Measurements from ENCODE around the gene MFSD2A.

Gene MFSD2A

GRCh38 chr1:39992234-39992633 lies 37.3 kb downstream of the MFSD2A start:
- Histone ChIP-seq H3K36me3 (ENCODE audit: insufficient read depth, low read length) (no peaks in the 10 kb centered on the region), H3K4me2 (ENCODE audit: low read depth, low read length, poor library complexity, severe bottlenecking) (no peak overlapping the region), H4K20me1 (ENCODE audit: insufficient read depth, low read length, poor library complexity, severe bottlenecking) (no peaks in the 10 kb centered on the region), H3K9me3 (ENCODE audit: insufficient read depth, low read depth, low read length) (no peaks in the 10 kb centered on the region), H3F3A (ENCODE audit: low read depth) (no peaks in the 10 kb centered on the region), H3K4me1 (ENCODE audit: insufficient read depth, low read length, poor library complexity, severe bottlenecking) (peaks cover 11% of the 10 kb centered on the region), H3K27me3 (ENCODE audit: insufficient read depth, low read length, poor library complexity, severe bottlenecking) (no peaks in the 10 kb centered on the region), H3K79me2 (ENCODE audit: insufficient read depth, low read length) (no peaks in the 10 kb centered on the region), H3K9ac (ENCODE audit: low read depth, low read length, poor library complexity, severe bottlenecking) (no peak overlapping the region), H3K4me3 (ENCODE audit: low read length, poor library complexity, severe bottlenecking) (no peak overlapping the region), H2AFZ (ENCODE audit: low read length) (no peak overlapping the region), H3K9me2 (replicated peaks; ENCODE audit: low read depth, low read length) (no peaks in the 10 kb centered on the region)
- no peak for TF ChIP-seq CTCF (conservative IDR thresholded peaks at IDR 0.05; ENCODE audit: low read length)

- H2AFZ ChIP-seq (ENCODE audit: low read length) = no peak overlapping the region
- H3F3A ChIP-seq (ENCODE audit: low read depth) = no peaks in the 10 kb centered on the region
- TF ChIP-seq CTCF (conservative IDR thresholded peaks at IDR 0.05; ENCODE audit: low read length) (no peak), EZH2phosphoT487 (IDR thresholded peaks at IDR 0.05; ENCODE audit: borderline replicate concordance) (no peak)
- no peaks in the 10 kb centered on the region for H3K9me2 ChIP-seq (replicated peaks; ENCODE audit: low read depth, low read length)
- no peak overlapping the region for H3K9ac ChIP-seq (ENCODE audit: low read depth, low read length, poor library complexity, severe bottlenecking)
- H3K4me3 ChIP-seq (ENCODE audit: low read length, poor library complexity, severe bottlenecking) = no peak overlapping the region
- H4K20me1 ChIP-seq (ENCODE audit: insufficient read depth, low read length, poor library complexity, severe bottlenecking) = no peaks in the 10 kb centered on the region
- no peaks in the 10 kb centered on the region for H3K36me3 ChIP-seq (ENCODE audit: insufficient read depth, low read length)
- H3K79me2 ChIP-seq (ENCODE audit: insufficient read depth, low read length) = no peaks in the 10 kb centered on the region
- no peaks in the 10 kb centered on the region for H3K27me3 ChIP-seq (ENCODE audit: insufficient read depth, low read length, poor library complexity, severe bottlenecking)
- no peak overlapping the region for H3K4me2 ChIP-seq (ENCODE audit: low read depth, low read length, poor library complexity, severe bottlenecking)
- H3K9me3 ChIP-seq (ENCODE audit: insufficient read depth, low read depth, low read length) = no peaks in the 10 kb centered on the region
- peaks cover 11% of the 10 kb centered on the region for H3K4me1 ChIP-seq (ENCODE audit: insufficient read depth, low read length, poor library complexity, severe bottlenecking)
Observed at GRCh38 chr1:39992888-39993287, 37.9 kb downstream of the MFSD2A start.

DNA sequence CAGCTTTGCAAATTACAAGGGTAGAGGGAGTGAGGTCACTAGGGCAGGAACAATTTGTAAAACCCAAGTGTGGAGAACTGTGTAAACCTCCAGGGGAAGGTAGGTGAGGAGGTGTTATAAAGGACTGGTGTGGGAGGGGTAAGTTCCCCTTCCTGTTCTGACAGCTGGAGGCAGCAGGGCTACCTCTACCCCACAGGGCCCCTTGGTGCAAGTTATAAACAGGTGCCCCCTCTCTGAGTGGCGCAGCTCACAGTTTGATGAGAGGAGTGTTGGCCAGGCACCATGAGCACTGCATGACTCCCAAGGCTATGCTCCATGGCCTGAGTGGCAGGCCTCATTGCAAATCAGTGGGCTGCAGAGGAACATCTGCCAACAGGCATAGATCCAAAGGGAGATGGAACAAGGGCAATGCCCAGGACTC lies 41.0 kb downstream of the MFSD2A start:
- Histone ChIP-seq H3K79me2 (ENCODE audit: insufficient read depth, low read length) (no peaks in the 10 kb centered on the region), H3K4me1 (ENCODE audit: insufficient read depth, low read length, poor library complexity, severe bottlenecking) (peaks cover 11% of the 10 kb centered on the region), H3F3A (ENCODE audit: low read depth) (no peaks in the 10 kb centered on the region), H3K9me3 (ENCODE audit: insufficient read depth, low read depth, low read length) (no peaks in the 10 kb centered on the region), H2AFZ (ENCODE audit: low read length) (peak overlapping the region; percentile 57; the same call in 1 of the 2 replicates), H3K9ac (ENCODE audit: low read depth, low read length, poor library complexity, severe bottlenecking) (no peak overlapping the region), H3K4me3 (ENCODE audit: low read length, poor library complexity, severe bottlenecking) (no peak overlapping the region), H4K20me1 (ENCODE audit: insufficient read depth, low read length, poor library complexity, severe bottlenecking) (no peaks in the 10 kb centered on the region), H3K9me2 (replicated peaks; ENCODE audit: low read depth, low read length) (no peaks in the 10 kb centered on the region), H3K4me2 (ENCODE audit: low read depth, low read length, poor library complexity, severe bottlenecking) (peak overlapping the region; percentile 17), H3K27me3 (ENCODE audit: insufficient read depth, low read length, poor library complexity, severe bottlenecking) (no peaks in the 10 kb centered on the region), H3K36me3 (ENCODE audit: insufficient read depth, low read length) (no peaks in the 10 kb centered on the region)
- TF ChIP-seq EZH2phosphoT487 (IDR thresholded peaks at IDR 0.05; ENCODE audit: borderline replicate concordance) (no peak), CTCF (conservative IDR thresholded peaks at IDR 0.05; ENCODE audit: low read length) (no peak)

Measured in Loucy (cell line).